MM.1S (cell line): ENCODE results near the gene ZBTB45.

Source experiments
- DNase-seq: peaks from one replicate; pipeline ENCODE4 v3.0.0-alpha.2; 2015
- H2AFZ ChIP-seq: fragments of 300-600 bp; sonication (generic); 2 replicates; pipeline ENCODE4 v1.6.0; 2016; ENCODE audit warnings: antibody characterized with exemption, low read length
- H3F3A ChIP-seq: fragments of 300-600 bp; sonication (generic); 2 replicates; pipeline ENCODE4 v1.6.1; 2016; ENCODE audit warnings: mild to moderate bottlenecking, antibody characterized with exemption, low read length, moderate library complexity, mixed read lengths; ENCODE audit not compliant: insufficient read depth
- H3K27ac ChIP-seq: fragments of 300-600 bp; sonication (generic); 2 replicates; pipeline ENCODE4 v1.5.1; 2016; ENCODE audit warnings: mild to moderate bottlenecking, low read length
- H3K27me3 ChIP-seq: fragments of 300-600 bp; sonication (generic); replicated peaks from 2 replicates; pipeline ENCODE4 v1.6.0; 2016; ENCODE audit warnings: low read length; ENCODE audit not compliant: insufficient read depth
- H3K36me3 ChIP-seq: fragments of 300-600 bp; sonication (generic); replicated peaks from 2 replicates; pipeline ENCODE4 v1.6.1; 2016; ENCODE audit warnings: mild to moderate bottlenecking, low read length, mixed read lengths; ENCODE audit not compliant: insufficient read depth
- H3K4me1 ChIP-seq: fragments of 300-600 bp; sonication (generic); 2 replicates; pipeline ENCODE4 v1.6.1; 2016; ENCODE audit warnings: low read length, mixed read lengths
- H3K4me2 ChIP-seq: fragments of 300-600 bp; sonication (generic); 2 replicates; pipeline ENCODE4 v1.6.0; 2016; ENCODE audit warnings: low read depth, low read length
- H3K4me3 ChIP-seq: fragments of 300-600 bp; sonication (generic); 2 replicates; pipeline ENCODE4 v1.5.1; 2016; ENCODE audit warnings: low read length, mixed read lengths
- H3K79me2 ChIP-seq: fragments of 300-600 bp; sonication (generic); 2 replicates; pipeline ENCODE4 v1.6.1; 2016; ENCODE audit warnings: mixed run types, low read length, mixed read lengths
- H3K9ac ChIP-seq: fragments of 300-600 bp; sonication (generic); 2 replicates; pipeline ENCODE4 v1.6.1; 2016; ENCODE audit warnings: low read length, mixed read lengths
- H3K9me2 ChIP-seq: fragments of 300-600 bp; sonication (generic); replicated peaks from 2 replicates; pipeline ENCODE4 v1.6.1; 2016; ENCODE audit warnings: mild to moderate bottlenecking, low read length, mixed read lengths; ENCODE audit not compliant: insufficient read depth
- H3K9me3 ChIP-seq: fragments of 300-600 bp; sonication (generic); replicated peaks from 2 replicates; pipeline ENCODE4 v1.6.1; 2016; ENCODE audit warnings: mild to moderate bottlenecking, low read length, mixed read lengths; ENCODE audit not compliant: insufficient read depth
- H4K20me1 ChIP-seq: fragments of 300-600 bp; sonication (generic); 2 replicates; pipeline ENCODE4 v1.6.1; 2016; ENCODE audit warnings: mild to moderate bottlenecking, low read length, moderate library complexity, mixed read lengths; ENCODE audit not compliant: insufficient read depth
- EZH2 ChIP-seq: fragments of 300-600 bp; sonication (generic); optimal IDR thresholded peaks from 2 replicates; pipeline ENCODE3; 2017; ENCODE audit warnings: low read depth, mild to moderate bottlenecking, antibody characterized with exemption, low read length, mixed read lengths
- EZH2phosphoT487 ChIP-seq: fragments of 300-600 bp; sonication (generic); IDR thresholded peaks from 2 replicates; pipeline ENCODE4 v1.6.1; 2018; ENCODE audit warnings: antibody characterized with exemption, low read length
- TF ChIP-seq, protein P1 (sequence below): fragments of 300-600 bp; sonication (generic); IDR thresholded peaks from 2 replicates; pipeline ENCODE4 v1.5.1; 2016; ENCODE audit warnings: antibody characterized with exemption, low read length, mixed read lengths

Gene ZBTB45

DNA sequence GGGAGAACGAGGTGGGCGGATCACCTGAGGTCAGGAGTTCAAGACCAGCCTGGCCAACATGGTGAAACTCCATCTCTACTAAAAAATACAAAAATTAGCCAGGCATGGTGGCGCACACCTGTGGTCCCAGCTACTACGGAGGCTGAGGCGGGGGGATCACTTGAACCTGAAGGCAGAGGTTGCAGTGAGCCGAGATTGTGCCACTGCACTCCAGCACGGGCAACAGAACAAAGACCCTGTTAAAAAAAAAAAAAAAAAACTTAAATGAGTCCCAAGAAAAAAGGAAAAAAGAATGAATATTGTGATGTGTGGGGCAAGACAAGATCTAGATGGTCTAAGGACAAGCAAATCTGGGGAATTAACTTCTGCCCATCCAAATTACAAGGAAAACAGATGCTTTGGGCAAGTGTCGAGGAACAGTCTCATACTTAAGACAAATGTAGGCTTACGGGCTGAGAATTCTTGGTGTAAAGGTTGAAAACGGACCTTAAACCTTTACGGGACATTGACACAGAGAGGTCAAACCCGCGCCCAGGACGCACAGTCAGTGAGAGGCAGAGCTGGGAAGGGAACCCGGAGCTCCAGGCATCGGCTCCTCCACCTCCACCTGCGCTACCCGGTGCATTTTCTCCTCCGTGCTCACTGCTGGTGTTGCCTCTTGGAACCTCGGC, 53.4 kb downstream of the ZBTB45 start:
- H3K79me2 ChIP-seq = peaks cover 26% of the 10 kb centered on the region
- H3K9me2 ChIP-seq = no peaks in the 10 kb centered on the region
- no peaks in the 10 kb centered on the region for H3F3A ChIP-seq
- TF ChIP-seq EZH2phosphoT487 (no peak), EZH2 (no peak)
- TF ChIP-seq, protein P1, sequence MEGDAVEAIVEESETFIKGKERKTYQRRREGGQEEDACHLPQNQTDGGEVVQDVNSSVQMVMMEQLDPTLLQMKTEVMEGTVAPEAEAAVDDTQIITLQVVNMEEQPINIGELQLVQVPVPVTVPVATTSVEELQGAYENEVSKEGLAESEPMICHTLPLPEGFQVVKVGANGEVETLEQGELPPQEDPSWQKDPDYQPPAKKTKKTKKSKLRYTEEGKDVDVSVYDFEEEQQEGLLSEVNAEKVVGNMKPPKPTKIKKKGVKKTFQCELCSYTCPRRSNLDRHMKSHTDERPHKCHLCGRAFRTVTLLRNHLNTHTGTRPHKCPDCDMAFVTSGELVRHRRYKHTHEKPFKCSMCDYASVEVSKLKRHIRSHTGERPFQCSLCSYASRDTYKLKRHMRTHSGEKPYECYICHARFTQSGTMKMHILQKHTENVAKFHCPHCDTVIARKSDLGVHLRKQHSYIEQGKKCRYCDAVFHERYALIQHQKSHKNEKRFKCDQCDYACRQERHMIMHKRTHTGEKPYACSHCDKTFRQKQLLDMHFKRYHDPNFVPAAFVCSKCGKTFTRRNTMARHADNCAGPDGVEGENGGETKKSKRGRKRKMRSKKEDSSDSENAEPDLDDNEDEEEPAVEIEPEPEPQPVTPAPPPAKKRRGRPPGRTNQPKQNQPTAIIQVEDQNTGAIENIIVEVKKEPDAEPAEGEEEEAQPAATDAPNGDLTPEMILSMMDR = no peak
- peak overlapping the region; percentile 93 for H3K4me3 ChIP-seq
- H3K4me2 ChIP-seq = peak overlapping the region; percentile 89
- H3K4me1 ChIP-seq = no peaks in the 10 kb centered on the region
- H3K27me3 ChIP-seq = no peaks in the 10 kb centered on the region; the same call in 1 of the 2 replicates
- H2AFZ ChIP-seq = peak overlapping the region; percentile 81
- no peak overlapping the region for H3K27ac ChIP-seq
- no peaks in the 10 kb centered on the region for H4K20me1 ChIP-seq
- H3K9ac ChIP-seq = no peak overlapping the region; the same call in 1 of the 2 replicates
- H3K9me3 ChIP-seq = no peaks in the 10 kb centered on the region
- no peak for DNase-seq
- no peaks in the 10 kb centered on the region for H3K36me3 ChIP-seq
